ENCODE results near the gene RAD51B. TPM values are rescaled to one million over a fixed set of nuclear protein-coding genes. Genes with fewer than 3 reads are reported as not detected.

The RAD51B gene
- total RNA-seq, 1 donor from 2014 or later: 26.1 TPM

DNA sequence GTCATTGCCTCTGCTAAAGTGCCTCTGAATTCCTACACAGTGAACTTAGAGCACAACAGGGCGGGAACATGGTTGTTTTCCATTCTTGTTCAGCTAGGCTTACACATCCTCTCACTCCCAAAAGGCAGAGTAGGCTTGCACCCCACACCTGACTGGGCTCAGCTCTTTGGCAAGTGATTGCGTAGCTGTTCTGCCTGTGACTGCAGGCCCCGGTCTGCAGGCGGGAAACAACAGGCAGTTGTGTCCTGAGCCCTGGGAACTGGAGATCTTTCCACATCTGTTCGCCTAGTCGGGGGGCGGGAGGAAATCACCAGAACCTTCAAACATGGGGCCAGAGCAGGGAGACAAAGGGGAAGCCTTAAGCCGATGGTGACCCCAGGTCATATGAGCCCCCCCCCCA lies 698.6 kb downstream of the RAD51B start:
- Mint-ChIP-seq H3K4me1 (ENCODE audit: low read depth) (peaks cover under 1% of the 10 kb centered on the region), H3K27ac (no peak overlapping the region)
- intact Hi-C loops (cut with micrococcal nuclease): no loop called here

DNA sequence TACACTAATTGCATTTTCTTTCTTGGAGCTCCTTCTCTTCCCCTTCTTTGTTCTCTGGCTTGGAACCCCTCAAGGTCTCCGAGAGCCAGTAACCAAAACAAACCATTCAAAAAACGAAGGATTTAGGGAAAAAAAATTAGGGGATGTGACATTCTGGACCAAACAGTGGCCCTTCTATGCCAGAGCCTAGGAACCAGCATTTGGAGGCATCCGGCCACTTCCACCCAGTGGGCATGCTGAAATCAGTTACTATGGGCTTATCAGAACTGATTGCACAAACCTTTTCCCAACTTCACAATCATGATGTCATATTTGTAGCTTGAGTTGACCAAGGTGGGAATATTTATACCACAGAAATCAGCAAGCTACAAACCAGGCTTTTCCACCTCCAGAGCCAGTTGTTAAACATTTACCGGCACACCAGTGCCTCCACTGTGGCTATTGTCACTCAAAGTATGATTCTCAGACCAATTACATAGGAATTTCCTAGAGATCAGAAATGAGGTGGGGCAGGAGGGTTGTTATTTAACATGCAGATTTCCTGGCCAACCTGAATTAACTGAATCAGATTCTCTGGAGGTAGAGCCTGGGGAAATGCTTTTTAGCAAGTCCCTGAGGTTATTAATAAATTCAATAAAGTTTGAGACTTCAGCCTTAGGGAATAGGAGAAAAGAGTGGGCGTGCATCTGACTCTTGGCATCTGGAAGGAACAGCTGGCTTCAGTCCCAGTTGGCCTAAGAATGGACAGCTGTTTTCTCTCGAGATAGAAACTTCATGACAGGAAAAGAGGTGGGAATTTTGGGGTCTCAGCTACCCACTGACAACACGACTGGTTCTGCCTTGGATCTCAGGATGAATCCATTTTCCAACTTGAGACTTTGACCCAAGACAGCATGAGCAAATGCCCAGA lies 699.4 kb downstream of the RAD51B start:
- Mint-ChIP-seq H3K27me3 (ENCODE audit: insufficient read depth) (no peaks in the 10 kb centered on the region), H3K36me3 (ENCODE audit: low read depth) (no peaks in the 10 kb centered on the region), H3K9me3 (no peaks in the 10 kb centered on the region), H3K4me1 (ENCODE audit: low read depth) (no peaks in the 10 kb centered on the region), H3K27ac (no peak overlapping the region), H3K4me3 (no peak overlapping the region)
- DNase-seq (ENCODE audit: low spot score): no peak
- intact Hi-C loops (cut with micrococcal nuclease): no loop called here

More for the DNA sequence above, 698.6 kb downstream of the RAD51B start:
- H3K27me3 Mint-ChIP-seq (ENCODE audit: insufficient read depth): no peaks in the 10 kb centered on the region
- no peaks in the 10 kb centered on the region for H3K36me3 Mint-ChIP-seq (ENCODE audit: low read depth)
- no peaks in the 10 kb centered on the region for H3K9me3 Mint-ChIP-seq
- DNase-seq (ENCODE audit: low spot score): no peak
- H3K4me3 Mint-ChIP-seq: no peak overlapping the region

DNA sequence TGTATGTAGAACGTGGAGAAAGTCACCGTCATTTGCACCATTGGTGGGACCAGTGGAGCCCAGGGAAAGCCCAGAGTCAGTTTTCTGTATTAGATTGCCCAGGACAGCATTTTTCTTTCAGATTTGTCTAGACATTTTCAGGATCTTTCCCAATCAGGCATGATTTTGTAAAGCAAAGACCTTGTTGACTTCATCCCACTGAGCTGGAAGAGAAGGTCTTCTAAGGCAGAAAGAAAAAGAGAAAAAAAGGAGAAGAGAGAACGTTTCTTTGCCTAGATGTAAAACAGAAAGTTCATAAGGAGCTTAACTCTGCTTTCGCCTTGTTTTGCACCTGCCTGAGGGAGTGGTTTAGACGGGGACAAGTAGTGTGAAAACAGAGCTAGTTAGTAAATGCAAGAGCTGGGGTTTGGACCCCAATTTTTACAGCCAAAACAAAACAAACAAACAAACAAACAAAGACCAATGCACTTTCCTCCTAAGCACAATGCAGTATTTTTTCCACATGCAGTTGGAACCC lies 700.1 kb downstream of the RAD51B start:
- Mint-ChIP-seq H3K4me1 (ENCODE audit: low read depth) (no peaks in the 10 kb centered on the region), H3K27ac (no peak overlapping the region), H3K27me3 (ENCODE audit: insufficient read depth) (no peaks in the 10 kb centered on the region), H3K4me3 (no peak overlapping the region), H3K9me3 (no peaks in the 10 kb centered on the region), H3K36me3 (ENCODE audit: low read depth) (no peaks in the 10 kb centered on the region)
- DNase-seq (ENCODE audit: low spot score): no peak
- intact Hi-C loops (cut with micrococcal nuclease): no loop called here

DNA sequence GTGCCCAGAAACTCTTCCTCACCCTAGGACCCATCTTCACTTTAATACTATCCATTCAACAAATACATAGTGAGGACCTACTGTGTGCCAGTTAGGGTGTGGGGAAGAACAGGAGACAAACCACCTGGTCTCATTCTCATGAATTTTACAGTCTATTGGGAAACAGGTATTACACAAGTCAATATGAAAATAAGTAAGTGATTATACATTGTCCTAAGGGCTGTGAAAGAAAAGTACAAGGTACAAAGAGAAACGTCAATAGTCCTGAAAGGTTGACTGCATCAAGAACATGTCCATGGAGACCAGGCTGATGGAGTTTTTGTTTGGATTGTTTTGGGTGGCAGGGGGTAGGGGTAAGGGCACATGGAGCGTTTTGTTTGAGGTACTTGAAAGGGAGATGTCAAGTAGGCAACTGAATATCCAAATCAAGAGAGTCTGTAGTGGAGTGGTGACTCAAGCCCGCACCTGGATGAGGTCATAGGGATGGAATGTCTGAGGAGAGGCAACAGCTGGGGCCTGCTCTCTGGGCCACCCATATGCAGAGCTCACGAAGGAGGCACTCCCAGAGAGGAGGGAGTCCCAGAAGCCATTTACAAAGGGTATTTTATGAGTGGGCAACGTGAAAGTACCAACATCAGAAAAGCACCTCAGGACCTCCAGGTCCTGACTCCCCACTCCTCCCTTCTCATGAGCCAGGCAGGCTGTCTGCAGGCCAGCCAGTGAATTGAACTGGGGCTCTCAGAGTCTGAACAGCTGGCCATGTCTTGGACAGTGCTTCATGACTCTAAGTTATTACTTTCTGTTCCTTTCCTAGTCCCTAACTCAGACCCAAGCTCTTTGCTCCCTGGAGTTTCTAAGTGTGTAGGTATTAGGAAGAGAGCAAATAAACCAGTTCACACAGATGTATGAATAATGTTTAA lies 701.3 kb downstream of the RAD51B start:
- no peak for DNase-seq (ENCODE audit: low spot score)
- Mint-ChIP-seq H3K36me3 (ENCODE audit: low read depth) (no peaks in the 10 kb centered on the region), H3K9me3 (peaks cover 2% of the 10 kb centered on the region), H3K4me1 (ENCODE audit: low read depth) (no peaks in the 10 kb centered on the region), H3K4me3 (no peak overlapping the region), H3K27me3 (ENCODE audit: insufficient read depth) (no peaks in the 10 kb centered on the region), H3K27ac (no peak overlapping the region)
- intact Hi-C loops (cut with micrococcal nuclease): no loop called here

DNA sequence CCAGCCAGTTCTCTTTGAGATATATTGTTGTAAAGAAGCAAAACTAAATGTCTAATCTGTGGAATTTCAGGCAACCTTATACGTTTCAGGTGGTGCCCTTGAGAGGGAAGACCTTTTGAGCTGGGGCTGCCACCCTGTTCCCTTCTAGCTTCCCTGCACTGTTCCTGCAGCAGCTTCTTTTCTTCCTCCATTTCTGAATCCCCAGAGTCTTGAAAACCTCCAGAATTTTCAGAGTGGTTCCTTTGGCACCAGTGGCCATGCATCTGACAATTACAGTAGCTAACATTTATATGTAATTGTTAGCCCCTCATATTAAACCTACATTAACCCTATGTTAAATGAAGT lies 702.0 kb downstream of the RAD51B start:
- intact Hi-C loops (cut with micrococcal nuclease): no loop called here
- H3K27me3 Mint-ChIP-seq (ENCODE audit: insufficient read depth): peaks cover under 1% of the 10 kb centered on the region
- peaks cover 6% of the 10 kb centered on the region for H3K9me3 Mint-ChIP-seq
- no peaks in the 10 kb centered on the region for H3K4me1 Mint-ChIP-seq (ENCODE audit: low read depth)
- no peak overlapping the region for H3K4me3 Mint-ChIP-seq
- H3K36me3 Mint-ChIP-seq (ENCODE audit: low read depth): no peaks in the 10 kb centered on the region
- H3K27ac Mint-ChIP-seq: no peak overlapping the region
- DNase-seq (ENCODE audit: low spot score): no peak

DNA sequence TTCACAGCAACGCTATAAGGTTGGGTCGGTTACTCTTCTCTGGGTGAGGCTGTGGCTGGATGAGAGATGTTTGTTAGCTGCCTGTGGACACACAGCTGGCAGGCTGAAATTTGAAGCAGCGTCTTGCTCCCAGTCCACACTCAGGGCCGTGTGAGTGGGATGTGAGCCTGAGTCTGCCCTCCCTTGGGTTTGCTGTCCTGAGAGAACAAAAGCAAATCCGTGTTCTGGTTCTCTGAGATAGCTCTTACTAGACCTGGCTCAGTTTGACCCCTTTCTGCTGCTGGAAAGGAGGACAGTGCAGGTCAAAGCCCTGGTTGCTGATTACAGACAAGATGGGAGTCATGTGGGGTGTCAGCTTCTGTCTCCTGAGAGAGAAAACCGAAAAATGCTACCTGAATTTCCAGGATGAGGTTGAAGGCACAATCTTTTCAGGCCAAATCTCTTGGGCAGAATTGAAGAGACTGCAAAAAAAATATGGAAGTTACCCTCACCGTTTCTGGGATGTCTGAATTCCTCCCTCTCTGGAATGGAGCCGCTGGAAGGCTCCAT lies 702.5 kb downstream of the RAD51B start:
- intact Hi-C loops (cut with micrococcal nuclease): no loop called here
- H3K4me3 Mint-ChIP-seq: no peak overlapping the region
- H3K27ac Mint-ChIP-seq: no peak overlapping the region
- DNase-seq (ENCODE audit: low spot score): no peak
- H3K36me3 Mint-ChIP-seq (ENCODE audit: low read depth): no peaks in the 10 kb centered on the region
- peaks cover 11% of the 10 kb centered on the region for H3K9me3 Mint-ChIP-seq
- no peaks in the 10 kb centered on the region for H3K4me1 Mint-ChIP-seq (ENCODE audit: low read depth)
- peaks cover 3% of the 10 kb centered on the region for H3K27me3 Mint-ChIP-seq (ENCODE audit: insufficient read depth)

DNA sequence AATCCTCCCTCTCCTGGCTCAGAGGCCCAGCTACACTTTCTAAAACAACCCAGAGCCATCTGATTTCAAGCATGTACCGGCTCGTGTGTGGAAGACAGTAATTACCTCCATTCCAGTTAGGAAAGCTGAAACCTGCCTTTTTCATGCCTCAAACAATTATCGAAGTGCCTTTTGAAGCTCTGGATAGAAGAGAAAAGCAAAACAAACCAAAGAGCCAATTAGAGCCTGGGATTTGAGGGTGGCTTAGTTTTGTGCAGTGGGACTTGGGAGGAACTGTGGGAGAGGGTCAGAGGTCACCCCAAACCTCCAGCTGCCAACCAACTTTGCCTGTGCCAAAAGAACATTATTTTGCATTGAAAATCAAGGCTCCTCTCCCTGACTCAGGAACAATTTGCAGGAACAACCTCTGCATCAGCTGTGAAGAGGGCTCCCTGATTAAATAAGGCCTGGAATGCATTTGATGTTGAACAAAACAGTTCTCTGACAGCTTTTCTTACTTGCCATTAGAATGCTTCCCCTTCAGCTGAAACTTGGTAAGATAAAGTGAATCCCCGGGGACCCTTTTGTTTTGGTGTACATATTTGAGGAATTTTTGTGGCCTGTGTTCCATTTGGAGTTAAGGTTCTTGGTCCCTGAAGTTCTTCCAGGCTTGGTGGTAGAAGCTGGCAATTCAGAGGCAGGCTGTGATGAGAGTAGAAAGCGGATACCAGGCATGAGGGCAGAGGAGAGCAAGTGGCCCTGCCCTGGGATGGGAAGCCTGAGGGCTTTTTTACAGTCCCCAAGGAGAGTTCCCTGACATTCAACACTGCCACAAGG lies 703.1 kb downstream of the RAD51B start:
- no peak for DNase-seq (ENCODE audit: low spot score)
- Mint-ChIP-seq H3K27ac (no peak overlapping the region), H3K4me1 (ENCODE audit: low read depth) (no peaks in the 10 kb centered on the region), H3K27me3 (ENCODE audit: insufficient read depth) (peaks cover 3% of the 10 kb centered on the region), H3K9me3 (peaks cover 11% of the 10 kb centered on the region), H3K4me3 (no peak overlapping the region), H3K36me3 (ENCODE audit: low read depth) (no peaks in the 10 kb centered on the region)
- intact Hi-C loops (cut with micrococcal nuclease): no loop called here

DNA sequence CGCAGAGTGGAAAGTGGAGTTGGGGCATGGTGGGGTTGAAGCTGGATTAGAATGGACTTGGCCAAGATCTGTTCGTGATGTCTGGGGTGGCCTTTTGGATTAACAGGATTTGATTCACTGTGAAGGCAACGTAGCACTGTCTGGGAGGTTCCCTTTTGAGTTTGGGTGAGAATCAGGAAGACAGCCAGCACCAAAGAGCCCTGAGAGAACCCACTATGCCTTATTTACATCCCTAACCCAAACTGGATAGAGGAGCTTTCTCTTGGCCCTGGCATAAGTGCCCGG lies 703.7 kb downstream of the RAD51B start:
- intact Hi-C loops (cut with micrococcal nuclease): no loop called here
- no peaks in the 10 kb centered on the region for H3K36me3 Mint-ChIP-seq (ENCODE audit: low read depth)

DNA sequence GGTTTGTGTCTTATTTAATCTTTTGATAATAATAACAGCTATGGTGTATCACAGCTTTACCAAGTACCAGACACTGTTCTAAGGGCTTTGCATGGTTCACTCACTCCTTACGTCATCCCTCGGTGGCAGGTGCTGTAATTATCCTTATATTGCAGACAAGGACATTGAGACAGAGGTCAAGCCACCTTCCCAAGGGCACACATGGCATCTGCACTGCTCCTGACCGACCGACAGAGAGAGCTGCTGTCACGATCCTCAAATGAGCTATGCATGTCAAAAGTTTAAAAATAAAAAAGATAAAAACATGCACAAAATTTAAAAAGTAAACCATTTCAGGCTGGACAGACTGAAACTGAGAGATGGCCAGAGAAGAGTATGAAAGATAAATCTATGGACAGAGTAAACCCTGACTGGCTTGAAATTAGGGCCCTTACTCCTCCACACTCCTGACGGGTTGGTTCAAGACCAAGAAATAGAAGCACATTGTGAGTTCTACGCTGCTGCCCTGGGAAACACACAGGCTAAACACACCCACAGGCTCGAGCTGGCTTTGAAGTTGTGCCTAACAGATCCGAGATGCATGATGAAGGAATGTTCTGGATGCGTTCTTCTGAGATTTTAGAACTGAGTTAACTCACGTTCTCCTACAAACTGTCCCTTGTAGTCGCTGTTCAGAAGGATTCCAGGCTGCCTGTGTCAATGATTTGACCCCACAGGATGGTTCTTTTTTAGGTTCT lies 704.6 kb downstream of the RAD51B start:
- intact Hi-C loops (cut with micrococcal nuclease): no loop called here
- no peak overlapping the region for H3K27ac Mint-ChIP-seq
- H3K4me3 Mint-ChIP-seq: no peak overlapping the region
- H3K9me3 Mint-ChIP-seq: peaks cover 16% of the 10 kb centered on the region
- peaks cover 3% of the 10 kb centered on the region for H3K27me3 Mint-ChIP-seq (ENCODE audit: insufficient read depth)
- H3K4me1 Mint-ChIP-seq (ENCODE audit: low read depth): no peaks in the 10 kb centered on the region
- DNase-seq (ENCODE audit: low spot score): no peak
- H3K36me3 Mint-ChIP-seq (ENCODE audit: low read depth): no peaks in the 10 kb centered on the region

More for the DNA sequence above, 703.7 kb downstream of the RAD51B start:
- Mint-ChIP-seq H3K27ac (no peak overlapping the region), H3K9me3 (peaks cover 15% of the 10 kb centered on the region), H3K27me3 (ENCODE audit: insufficient read depth) (peaks cover 3% of the 10 kb centered on the region), H3K4me1 (ENCODE audit: low read depth) (no peaks in the 10 kb centered on the region), H3K4me3 (no peak overlapping the region)
- DNase-seq (ENCODE audit: low spot score): no peak

DNA sequence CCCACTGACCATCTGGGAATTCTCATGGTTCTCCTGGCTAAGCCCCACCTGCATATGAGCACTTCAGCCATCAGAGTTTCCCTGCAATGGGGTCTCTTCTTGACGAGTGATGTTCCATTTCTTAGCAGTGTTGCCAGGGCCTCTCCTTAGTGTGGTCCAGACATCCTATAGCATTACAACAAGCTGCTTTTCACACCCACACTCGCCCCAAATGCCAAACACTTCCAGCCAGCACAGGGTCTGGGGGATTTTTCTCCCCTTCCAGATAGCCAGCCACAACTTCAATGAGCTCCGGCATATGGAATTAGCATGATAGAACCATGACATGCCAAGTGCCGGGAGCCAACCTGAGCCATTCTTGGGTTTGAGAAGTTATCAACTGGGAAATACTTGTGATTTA lies 705.9 kb downstream of the RAD51B start:
- no peaks in the 10 kb centered on the region for H3K4me1 Mint-ChIP-seq (ENCODE audit: low read depth)
- H3K36me3 Mint-ChIP-seq (ENCODE audit: low read depth): no peaks in the 10 kb centered on the region

DNA sequence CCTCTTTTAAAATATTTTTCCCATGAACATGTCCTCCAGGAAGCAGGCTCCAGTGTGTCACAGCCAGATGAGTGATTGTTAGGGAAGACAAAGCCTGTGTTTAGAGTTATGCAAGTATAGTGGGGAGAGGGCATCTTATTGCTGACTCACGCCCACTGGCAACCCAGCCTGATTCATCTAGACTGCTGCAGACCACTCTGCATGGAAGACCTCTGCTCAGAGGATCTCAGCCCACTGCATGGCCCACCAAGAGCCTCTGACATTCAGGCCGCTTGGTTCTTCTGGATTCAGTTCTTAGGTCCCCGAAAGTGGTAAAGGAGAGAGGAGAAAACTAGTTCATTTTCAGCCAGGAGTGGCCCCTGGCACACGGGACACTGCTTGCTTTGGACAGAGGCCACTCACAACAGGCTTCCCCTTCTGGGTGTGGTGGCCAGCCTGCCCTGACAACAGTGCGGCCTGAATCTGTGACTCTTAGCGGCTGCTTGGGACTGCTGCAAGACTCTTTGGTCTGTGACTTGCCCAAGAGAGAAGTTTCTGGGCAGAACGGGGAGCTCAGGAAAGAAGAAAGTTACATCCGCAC lies 707.0 kb downstream of the RAD51B start:
- Mint-ChIP-seq H3K9me3 (peaks cover 35% of the 10 kb centered on the region), H3K36me3 (ENCODE audit: low read depth) (no peaks in the 10 kb centered on the region), H3K4me3 (no peak overlapping the region), H3K27ac (no peak overlapping the region), H3K4me1 (ENCODE audit: low read depth) (no peaks in the 10 kb centered on the region), H3K27me3 (ENCODE audit: insufficient read depth) (peaks cover 3% of the 10 kb centered on the region)
- intact Hi-C loops (cut with micrococcal nuclease): no loop called here
- DNase-seq (ENCODE audit: low spot score): no peak

More for the DNA sequence above, 705.9 kb downstream of the RAD51B start:
- no peak overlapping the region for H3K4me3 Mint-ChIP-seq
- intact Hi-C loops (cut with micrococcal nuclease): no loop called here
- DNase-seq (ENCODE audit: low spot score): no peak
- peaks cover 3% of the 10 kb centered on the region for H3K27me3 Mint-ChIP-seq (ENCODE audit: insufficient read depth)
- H3K27ac Mint-ChIP-seq: no peak overlapping the region
- peaks cover 30% of the 10 kb centered on the region for H3K9me3 Mint-ChIP-seq
